Hepatocyte (in vitro differentiated cells): ENCODE data around the gene EOLA1. TPM values are rescaled to one million over a fixed set of nuclear protein-coding genes. Genes with fewer than 3 reads are reported as not detected.

Experiments used
- DNase-seq: peaks from one replicate; pipeline ENCODE4 v3.0.0-alpha.2; 2016; ENCODE audit warnings: low spot score
- H2AFZ ChIP-seq: fragments of 200-600 bp; sonication (generic); 2 replicates; pipeline ENCODE4 v1.6.0; 2016; ENCODE audit warnings: antibody characterized with exemption, mild to moderate bottlenecking
- H3K27ac ChIP-seq: fragments of 200-600 bp; sonication (generic); 2 replicates; pipeline ENCODE4 v1.5.1; 2016; ENCODE audit warnings: mild to moderate bottlenecking
- H3K27me3 ChIP-seq: fragments of 200-600 bp; sonication (generic); 2 replicates; pipeline ENCODE4 v1.6.1; 2016
- H3K36me3 ChIP-seq: fragments of 200-600 bp; sonication (generic); replicated peaks from 2 replicates; pipeline ENCODE4 v1.5.1; 2016; ENCODE audit warnings: low read depth; ENCODE audit not compliant: insufficient read depth
- H3K4me1 ChIP-seq: fragments of 200-600 bp; sonication (generic); 2 replicates; pipeline ENCODE4 v1.5.1; 2016; ENCODE audit warnings: mild to moderate bottlenecking, moderate library complexity; ENCODE audit not compliant: insufficient read depth
- H3K4me2 ChIP-seq: fragments of 200-600 bp; sonication (generic); 2 replicates; pipeline ENCODE4 v1.6.0; 2016
- H3K4me3 ChIP-seq: fragments of 200-600 bp; sonication (generic); 2 replicates; pipeline ENCODE4 v1.5.1; 2016; ENCODE audit warnings: mild to moderate bottlenecking
- H3K79me2 ChIP-seq: fragments of 200-600 bp; sonication (generic); 2 replicates; pipeline ENCODE4 v1.6.0; 2017; ENCODE audit warnings: mild to moderate bottlenecking
- H3K9me2 ChIP-seq: fragments of 200-600 bp; sonication (generic); replicated peaks from 2 replicates; pipeline ENCODE4 v1.6.0; 2017; ENCODE audit warnings: mild to moderate bottlenecking; ENCODE audit not compliant: insufficient read depth
- H3K9me3 ChIP-seq: fragments of 200-600 bp; sonication (generic); 2 replicates; pipeline ENCODE4 v1.5.1; 2016; ENCODE audit warnings: low read depth, mild to moderate bottlenecking
- H4K20me1 ChIP-seq: fragments of 200-600 bp; sonication (generic); 2 replicates; pipeline ENCODE4 v1.6.0; 2016; ENCODE audit warnings: mild to moderate bottlenecking; ENCODE audit not compliant: insufficient read depth, poor library complexity, severe bottlenecking
- CTCF ChIP-seq: fragments of 200-600 bp; sonication (generic); IDR thresholded peaks from 2 replicates; pipeline ENCODE4 v1.5.1; 2016; ENCODE audit warnings: antibody characterized with exemption, mild to moderate bottlenecking; ENCODE audit not compliant: poor library complexity
- EZH2 ChIP-seq: fragments of 200-600 bp; sonication (generic); IDR thresholded peaks from 2 replicates; pipeline ENCODE4 v1.6.1; 2016; ENCODE audit warnings: antibody characterized with exemption, mild to moderate bottlenecking, borderline replicate concordance
- EZH2phosphoT487 ChIP-seq: fragments of 200-600 bp; sonication (generic); IDR thresholded peaks from one replicate; pipeline ENCODE4 v1.6.1; 2018; ENCODE audit warnings: antibody characterized with exemption, mild to moderate bottlenecking, low read depth, moderate library complexity; ENCODE audit not compliant: unreplicated experiment, severe bottlenecking
- WGBS: methylation state at CpG from one replicate; pipeline ENCODE4 v1.1.6; 2016; ENCODE audit warnings: low lambda C conversion rate; ENCODE audit errors: missing lambda C conversion rate; 5-methylcytosine and 5-hydroxymethylcytosine counted together
- polyA plus RNA-seq: library from polyadenylated mRNA; unstranded; fragments of >200 nt; fragmentation: Nextera tagmentation; extraction: Ambion mirVana; gene quantifications from 2 replicates; pipeline ENCODE4 v1.2.1, GENCODE V29; 2016
- total RNA-seq: library from RNA; depleted of rRNA; stranded (reverse); fragments of >200 nt; gene quantifications from 2 replicates; pipeline ENCODE4 v1.2.3, GENCODE V29; 2014

Gene EOLA1
- total and polyA plus RNA-seq, 2 experiments from 2014 or later, result 9.1 to 13.4 TPM

- Histone ChIP-seq H3K9me2 (no peaks in the 10 kb centered on the region), H3K9me3 (no peaks in the 10 kb centered on the region), H3K36me3 (no peaks in the 10 kb centered on the region), H3K4me2 (no peak overlapping the region), H3K4me1 (no peaks in the 10 kb centered on the region), H2AFZ (no peak overlapping the region), H3K27ac (peak overlapping the region; percentile 23), H4K20me1 (no peaks in the 10 kb centered on the region), H3K4me3 (no peak overlapping the region), H3K27me3 (no peaks in the 10 kb centered on the region), H3K79me2 (no peaks in the 10 kb centered on the region)
- DNase-seq, result peak; percentile 58
- peak; percentile 50 for TF ChIP-seq CTCF
- TF ChIP-seq EZH2, result no peak
- TF ChIP-seq EZH2phosphoT487, result no peak
- 75% methylated on average over 4 of the region's 4 CpGs for WGBS
Measured at GRCh38 chrX:149512225-149512885, 28.5 kb upstream of the EOLA1 start.

GRCh38 chrX:149513825-149514428, 26.9 kb upstream of the EOLA1 start:
- Histone ChIP-seq H2AFZ (no peak overlapping the region), H3K27ac (no peak overlapping the region), H3K4me2 (no peak overlapping the region), H4K20me1 (no peaks in the 10 kb centered on the region), H3K27me3 (no peaks in the 10 kb centered on the region), H3K4me3 (no peak overlapping the region), H3K9me2 (no peaks in the 10 kb centered on the region), H3K9me3 (no peaks in the 10 kb centered on the region), H3K36me3 (no peaks in the 10 kb centered on the region), H3K4me1 (no peaks in the 10 kb centered on the region), H3K79me2 (no peaks in the 10 kb centered on the region)
- no peak for DNase-seq
- 83% methylated on average over 9 of the region's 9 CpGs for WGBS
- TF ChIP-seq EZH2 (no peak), CTCF (no peak), EZH2phosphoT487 (no peak)

- 62% methylated on average over 4 of the region's 4 CpGs for WGBS
- no peaks in the 10 kb centered on the region for H3K9me2 ChIP-seq
- no peaks in the 10 kb centered on the region for H3K27me3 ChIP-seq
Measured at GRCh38 chrX:149515954-149516602, 24.7 kb upstream of the EOLA1 start.

More at GRCh38 chrX:149515954-149516602, 24.7 kb upstream of the EOLA1 start:
- Histone ChIP-seq H2AFZ (no peak overlapping the region), H3K27ac (no peak overlapping the region), H3K9me3 (peaks cover 7% of the 10 kb centered on the region), H4K20me1 (no peaks in the 10 kb centered on the region), H3K4me2 (no peak overlapping the region), H3K79me2 (no peaks in the 10 kb centered on the region), H3K4me3 (no peak overlapping the region), H3K4me1 (no peaks in the 10 kb centered on the region), H3K36me3 (no peaks in the 10 kb centered on the region)
- no peak for TF ChIP-seq CTCF
- no peak for TF ChIP-seq EZH2
- no peak for TF ChIP-seq EZH2phosphoT487
- no peak for DNase-seq
